HG03095 (cell line): ENCODE results near the gene MSI2.
"Not testable (repeated sequence)": the region's sequence is repeated elsewhere in the genome, so short reads cannot be mapped to it uniquely, and the experiment has no call there.

Experiments
- ATAC-seq: cut with Tn5 transposase; IDR thresholded peaks from one replicate; pipeline ENCODE4 v1.9.1; 2021; ENCODE audit warnings: moderate library complexity; ENCODE audit not compliant: unreplicated experiment

MSI2 gene

GRCh38 chr17:57288773-57289121 lies 32.4 kb downstream of the MSI2 start:
- ATAC-seq: no peak

- ATAC-seq: no peak
Observed at GRCh38 chr17:57289130-57289529, 32.8 kb downstream of the MSI2 start.

GRCh38 chr17:57289613-57290012 lies 33.3 kb downstream of the MSI2 start:
- no peak for ATAC-seq

GRCh38 chr17:57290981-57291380 lies 34.7 kb downstream of the MSI2 start:
- no peak for ATAC-seq

GRCh38 chr17:57292091-57292490 lies 35.8 kb downstream of the MSI2 start:
- ATAC-seq: no peak

- no peak for ATAC-seq
Observed at GRCh38 chr17:57293077-57293476, 36.8 kb downstream of the MSI2 start.

GRCh38 chr17:57294101-57294500 lies 37.8 kb downstream of the MSI2 start:
- ATAC-seq: no peak

- ATAC-seq: no peak
Observed at GRCh38 chr17:57294629-57295501, 38.5 kb downstream of the MSI2 start.

- no peak for ATAC-seq
Observed at GRCh38 chr17:57295526-57296023, 39.3 kb downstream of the MSI2 start.

GRCh38 chr17:57296231-57296630 lies 39.9 kb downstream of the MSI2 start:
- ATAC-seq: no peak

GRCh38 chr17:57299176-57299575 lies 42.9 kb downstream of the MSI2 start:
- ATAC-seq: no peak

- not testable (repeated sequence) for ATAC-seq
Observed at GRCh38 chr17:57300592-57300991, 44.3 kb downstream of the MSI2 start.

GRCh38 chr17:57302690-57303465 lies 46.6 kb downstream of the MSI2 start:
- ATAC-seq: no peak

GRCh38 chr17:57305144-57305728 lies 48.9 kb downstream of the MSI2 start:
- no peak for ATAC-seq

- ATAC-seq: no peak
Observed at GRCh38 chr17:57305908-57306504, 49.7 kb downstream of the MSI2 start.

- ATAC-seq: no peak
Observed at GRCh38 chr17:57308543-57309186, 52.3 kb downstream of the MSI2 start.

GRCh38 chr17:57309479-57309878 lies 53.2 kb downstream of the MSI2 start:
- no peak for ATAC-seq

- ATAC-seq: no peak
Observed at GRCh38 chr17:57311281-57312216, 55.2 kb downstream of the MSI2 start.

- ATAC-seq: no peak
Observed at GRCh38 chr17:57312242-57312641, 55.9 kb downstream of the MSI2 start.
